Measurements from ENCODE around the gene TMEM72.

Gene TMEM72

GRCh38 chr10:44983066-44983894, 72.1 kb downstream of the TMEM72 start:
- WGBS (ENCODE audit: insufficient coverage) = 98% methylated on average over 11 of the region's 13 CpGs
- no peak overlapping the region for H3K27ac ChIP-seq (ENCODE audit: insufficient read depth in 1 of 2, low read depth in 1 of 2, low read length in 2 of 2, poor library complexity in 1 of 2, severe bottlenecking in 2 of 2)
- CTCF ChIA-PET = interaction anchor here (1.0 to 5.3 kb wide), 4 partner anchors 8 to 51 kb away, joined by 3 to 44 read pairs (median 4); no protein-coding TSS in a partner anchor

GRCh38 chr10:44983895-44984278, 72.8 kb downstream of the TMEM72 start:
- no peaks in the 10 kb centered on the region for H3K36me3 ChIP-seq (ENCODE audit: control insufficient read depth in 4 of 4, insufficient read depth in 4 of 4, low read length in 3 of 4)
- no peak overlapping the region for H3K4me3 ChIP-seq (ENCODE audit: control insufficient read depth in 1 of 7, extremely low read depth in 1 of 7, insufficient read depth in 4 of 7, low read depth in 2 of 7, low read length in 6 of 7)
- no peak for DNase-seq
- no peak overlapping the region for H3K27ac ChIP-seq (ENCODE audit: insufficient read depth in 1 of 2, low read depth in 1 of 2, low read length in 2 of 2, poor library complexity in 1 of 2, severe bottlenecking in 2 of 2)
- peaks cover 0 to 46% (median 38%) of the 10 kb centered on the region in 4 experiments for H3K4me1 ChIP-seq (ENCODE audit: control extremely low read depth in 1 of 4, control insufficient read depth in 4 of 4, insufficient read depth in 4 of 4, low read length in 3 of 4)
- POLR2A ChIA-PET = no interaction called here
- no peaks in the 10 kb centered on the region for H3K27me3 ChIP-seq (replicated peaks in 2 of 5; ENCODE audit: control insufficient read depth in 4 of 5, insufficient read depth in 5 of 5, low read length in 4 of 5)
- WGBS (ENCODE audit: insufficient coverage) = 94% methylated on average over 9 of the region's 10 CpGs
- no peaks in the 10 kb centered on the region for H3K9me3 ChIP-seq (ENCODE audit: control extremely low read depth in 1 of 5, control insufficient read depth in 4 of 5, insufficient read depth in 2 of 5, low read depth in 1 of 5, low read length in 4 of 5)
- CTCF ChIA-PET = interaction anchor here (1.0 to 1.8 kb wide), 2 partner anchors 12 to 20 kb away, joined by 3 to 4 read pairs; no protein-coding TSS in a partner anchor

More at GRCh38 chr10:44983066-44983894, 72.1 kb downstream of the TMEM72 start:
- Histone ChIP-seq H3K27me3 (replicated peaks in 2 of 5; ENCODE audit: control insufficient read depth in 4 of 5, insufficient read depth in 5 of 5, low read length in 4 of 5) (no peaks in the 10 kb centered on the region), H3K4me3 (ENCODE audit: control insufficient read depth in 1 of 7, extremely low read depth in 1 of 7, insufficient read depth in 4 of 7, low read depth in 2 of 7, low read length in 6 of 7) (no peak overlapping the region), H3K4me1 (ENCODE audit: control extremely low read depth in 1 of 4, control insufficient read depth in 4 of 4, insufficient read depth in 4 of 4, low read length in 3 of 4) (peaks cover 0 to 52% (median 44%) of the 10 kb centered on the region in 4 experiments), H3K9me3 (ENCODE audit: control extremely low read depth in 1 of 5, control insufficient read depth in 4 of 5, insufficient read depth in 2 of 5, low read depth in 1 of 5, low read length in 4 of 5) (no peaks in the 10 kb centered on the region), H3K36me3 (ENCODE audit: control insufficient read depth in 4 of 4, insufficient read depth in 4 of 4, low read length in 3 of 4) (no peaks in the 10 kb centered on the region)
- POLR2A ChIA-PET = no interaction called here
- DNase-seq = no peak

- ChIA-PET POLR2A (no interaction called here), CTCF (interaction anchor here (1.8 kb wide), 1 partner anchor 11 kb away, joined by 4 read pairs; no protein-coding TSS in a partner anchor)
- H3K36me3 ChIP-seq (ENCODE audit: control insufficient read depth in 4 of 4, insufficient read depth in 4 of 4, low read length in 3 of 4) = no peaks in the 10 kb centered on the region
- H3K9me3 ChIP-seq (ENCODE audit: control extremely low read depth in 1 of 5, control insufficient read depth in 4 of 5, insufficient read depth in 2 of 5, low read depth in 1 of 5, low read length in 4 of 5) = no peaks in the 10 kb centered on the region
- no peaks in the 10 kb centered on the region for H3K27me3 ChIP-seq (replicated peaks in 2 of 5; ENCODE audit: control insufficient read depth in 4 of 5, insufficient read depth in 5 of 5, low read length in 4 of 5)
- 99% methylated on average over 12 of the region's 15 CpGs for WGBS (ENCODE audit: insufficient coverage)
- no peak overlapping the region for H3K4me3 ChIP-seq (ENCODE audit: control insufficient read depth in 1 of 7, extremely low read depth in 1 of 7, insufficient read depth in 4 of 7, low read depth in 2 of 7, low read length in 6 of 7)
- peaks cover 0 to 40% (median 30%) of the 10 kb centered on the region in 4 experiments for H3K4me1 ChIP-seq (ENCODE audit: control extremely low read depth in 1 of 4, control insufficient read depth in 4 of 4, insufficient read depth in 4 of 4, low read length in 3 of 4)
- DNase-seq = no peak
- no peak overlapping the region for H3K27ac ChIP-seq (ENCODE audit: insufficient read depth in 1 of 2, low read depth in 1 of 2, low read length in 2 of 2, poor library complexity in 1 of 2, severe bottlenecking in 2 of 2)
Observed at GRCh38 chr10:44984671-44985101, 73.5 kb downstream of the TMEM72 start.

GRCh38 chr10:44985175-44985681, 74.1 kb downstream of the TMEM72 start:
- 97% methylated on average over 8 of the region's 9 CpGs for WGBS (ENCODE audit: insufficient coverage)
- Histone ChIP-seq H3K36me3 (ENCODE audit: control insufficient read depth in 4 of 4, insufficient read depth in 4 of 4, low read length in 3 of 4) (no peaks in the 10 kb centered on the region), H3K4me1 (ENCODE audit: control extremely low read depth in 1 of 4, control insufficient read depth in 4 of 4, insufficient read depth in 4 of 4, low read length in 3 of 4) (peaks cover 0 to 35% (median 26%) of the 10 kb centered on the region in 4 experiments), H3K4me3 (ENCODE audit: control insufficient read depth in 1 of 7, extremely low read depth in 1 of 7, insufficient read depth in 4 of 7, low read depth in 2 of 7, low read length in 6 of 7) (no peak overlapping the region), H3K9me3 (ENCODE audit: control extremely low read depth in 1 of 5, control insufficient read depth in 4 of 5, insufficient read depth in 2 of 5, low read depth in 1 of 5, low read length in 4 of 5) (no peaks in the 10 kb centered on the region), H3K27me3 (replicated peaks in 2 of 5; ENCODE audit: control insufficient read depth in 4 of 5, insufficient read depth in 5 of 5, low read length in 4 of 5) (no peaks in the 10 kb centered on the region), H3K27ac (ENCODE audit: insufficient read depth in 1 of 2, low read depth in 1 of 2, low read length in 2 of 2, poor library complexity in 1 of 2, severe bottlenecking in 2 of 2) (no peak overlapping the region)
- no peak for DNase-seq
- ChIA-PET CTCF (interaction anchor here (0.6 to 1.8 kb wide), 4 partner anchors 10 to 686 kb away, joined by 3 to 7 read pairs (median 4); no protein-coding TSS in a partner anchor), POLR2A (no interaction called here)

- H3K27ac ChIP-seq (ENCODE audit: insufficient read depth in 1 of 2, low read depth in 1 of 2, low read length in 2 of 2, poor library complexity in 1 of 2, severe bottlenecking in 2 of 2) = no peak overlapping the region
- H3K27me3 ChIP-seq (replicated peaks in 2 of 5; ENCODE audit: control insufficient read depth in 4 of 5, insufficient read depth in 5 of 5, low read length in 4 of 5) = no peaks in the 10 kb centered on the region
- ChIA-PET CTCF (interaction anchor here (0.8 to 1.5 kb wide), 3 partner anchors 52 to 57 kb away, joined by 3 to 7 read pairs (median 3); no protein-coding TSS in a partner anchor), POLR2A (no interaction called here)
- H3K36me3 ChIP-seq (ENCODE audit: control insufficient read depth in 4 of 4, insufficient read depth in 4 of 4, low read length in 3 of 4) = no peaks in the 10 kb centered on the region
- WGBS (ENCODE audit: insufficient coverage) = no CpG with 5 or more reads among the region's 3 CpGs
- DNase-seq = no peak
- peaks cover 0 to 34% (median 20%) of the 10 kb centered on the region in 4 experiments for H3K4me1 ChIP-seq (ENCODE audit: control extremely low read depth in 1 of 4, control insufficient read depth in 4 of 4, insufficient read depth in 4 of 4, low read length in 3 of 4)
- H3K9me3 ChIP-seq (ENCODE audit: control extremely low read depth in 1 of 5, control insufficient read depth in 4 of 5, insufficient read depth in 2 of 5, low read depth in 1 of 5, low read length in 4 of 5) = no peaks in the 10 kb centered on the region
- no peak overlapping the region for H3K4me3 ChIP-seq (ENCODE audit: control insufficient read depth in 1 of 7, extremely low read depth in 1 of 7, insufficient read depth in 4 of 7, low read depth in 2 of 7, low read length in 6 of 7)
Observed at GRCh38 chr10:44986179-44986578, 75.0 kb downstream of the TMEM72 start.
